GM19372 (cell line): ENCODE results near the gene DCPS.
A peak's percentile ranks its signal among the peaks of the same experiment; 100 is the strongest.
"Not testable (repeated sequence)": the region's sequence is repeated elsewhere in the genome, so short reads cannot be mapped to it uniquely, and the experiment has no call there.

Experiments
- ATAC-seq: cut with Tn5 transposase; IDR thresholded peaks from one replicate; pipeline ENCODE4 v1.9.1; 2021; ENCODE audit warnings: mild to moderate bottlenecking, low read depth, moderate library complexity; ENCODE audit not compliant: unreplicated experiment

Gene DCPS

DNA sequence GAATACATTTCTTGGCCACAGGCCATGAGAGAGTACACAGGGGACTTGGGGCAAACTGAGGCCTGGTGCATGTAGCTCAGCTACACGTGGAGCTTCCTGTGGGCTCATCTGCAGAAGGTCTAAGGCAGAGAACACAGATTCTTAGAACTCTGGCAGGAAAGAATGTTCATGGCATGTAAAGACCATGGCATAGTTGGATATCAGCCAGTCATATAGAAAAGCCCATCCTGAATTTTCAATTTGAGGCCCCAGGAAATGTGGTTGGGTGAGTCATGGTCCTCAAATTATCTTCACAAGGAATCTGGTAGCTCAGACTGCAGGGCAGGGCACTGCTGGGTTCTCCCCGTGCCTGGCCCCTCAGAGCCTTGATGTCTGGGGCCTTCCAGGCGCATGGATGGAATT, 37.9 kb downstream of the DCPS start:
- ATAC-seq: no peak

DNA sequence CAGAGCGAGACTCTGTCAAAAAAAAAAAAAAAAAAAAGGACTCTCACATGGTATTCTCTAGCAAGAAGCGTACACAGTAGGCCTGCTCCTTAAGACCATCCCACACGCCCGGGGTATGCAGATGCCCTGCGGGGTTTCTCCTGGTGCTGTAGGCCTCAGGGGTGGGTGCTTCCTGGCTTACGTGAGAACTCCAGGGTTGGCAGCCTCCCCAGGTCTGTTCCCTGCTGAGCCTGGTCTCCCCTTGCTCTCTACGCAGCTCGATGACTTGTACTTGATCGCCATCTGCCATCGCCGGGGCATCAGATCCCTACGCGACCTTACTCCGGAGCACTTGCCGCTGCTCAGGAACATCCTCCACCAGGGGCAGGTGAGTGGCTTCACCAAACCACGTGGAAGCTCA, 39.2 kb downstream of the DCPS start:
- ATAC-seq: no peak

DNA sequence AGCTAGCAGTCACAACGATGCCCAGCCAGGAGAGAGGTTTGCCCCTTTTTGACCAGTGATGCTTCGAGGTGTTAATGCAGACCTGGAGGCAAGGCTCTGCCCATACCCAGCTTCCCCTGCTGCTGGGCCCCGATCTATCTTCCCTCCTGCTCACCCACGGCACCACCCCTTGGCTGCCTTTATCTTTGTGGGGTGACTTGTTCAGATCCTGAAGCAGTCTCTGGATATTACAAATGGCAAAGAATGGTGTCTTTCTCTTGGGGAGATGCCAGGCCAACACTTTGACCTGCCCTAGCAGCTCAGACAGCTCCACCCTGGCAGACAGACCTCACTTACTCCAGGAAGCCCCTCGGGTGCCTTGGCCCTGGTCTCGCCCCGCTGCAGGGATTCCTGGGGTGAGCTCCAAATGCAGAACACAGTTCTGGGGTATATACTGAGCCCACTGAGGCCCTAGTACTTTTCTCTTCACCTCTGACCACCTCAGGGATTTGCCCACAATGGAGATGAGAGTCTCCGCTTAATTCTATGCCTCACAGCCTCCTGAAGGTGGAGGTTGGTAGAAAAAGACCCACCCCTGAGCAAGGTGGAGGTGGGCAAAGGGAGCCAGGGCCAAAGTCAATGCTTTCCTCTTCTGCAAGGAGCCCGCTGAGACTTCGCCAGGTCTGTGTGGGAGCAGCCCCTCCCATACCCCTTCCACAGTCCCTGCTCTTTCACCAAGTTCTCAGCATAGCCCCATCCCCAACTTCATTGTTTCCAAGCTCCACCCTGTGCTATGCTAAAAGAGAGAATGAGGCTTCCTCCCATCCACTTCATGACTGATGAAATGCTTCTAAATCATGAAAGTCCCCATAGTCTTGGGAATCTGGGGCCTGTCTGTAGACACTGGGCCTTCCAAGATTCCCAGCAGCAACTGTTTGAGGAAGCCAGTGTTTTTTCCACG, 40.6 kb downstream of the DCPS start:
- ATAC-seq: no peak

DNA sequence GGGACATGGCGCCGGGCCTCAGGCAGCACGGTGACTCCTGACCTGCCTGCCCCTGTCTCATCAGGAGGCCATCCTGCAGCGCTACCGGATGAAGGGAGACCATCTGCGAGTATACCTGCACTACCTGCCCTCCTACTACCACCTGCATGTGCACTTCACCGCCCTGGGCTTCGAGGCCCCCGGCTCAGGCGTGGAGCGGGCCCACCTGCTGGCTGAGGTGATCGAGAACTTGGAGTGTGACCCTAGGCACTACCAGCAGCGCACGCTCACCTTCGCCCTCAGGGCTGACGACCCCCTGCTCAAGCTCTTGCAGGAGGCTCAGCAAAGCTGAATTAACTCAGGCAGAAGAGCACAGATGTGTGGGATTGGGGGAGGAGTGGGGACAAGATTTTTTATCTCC, 41.4 kb downstream of the DCPS start:
- no peak for ATAC-seq

DNA sequence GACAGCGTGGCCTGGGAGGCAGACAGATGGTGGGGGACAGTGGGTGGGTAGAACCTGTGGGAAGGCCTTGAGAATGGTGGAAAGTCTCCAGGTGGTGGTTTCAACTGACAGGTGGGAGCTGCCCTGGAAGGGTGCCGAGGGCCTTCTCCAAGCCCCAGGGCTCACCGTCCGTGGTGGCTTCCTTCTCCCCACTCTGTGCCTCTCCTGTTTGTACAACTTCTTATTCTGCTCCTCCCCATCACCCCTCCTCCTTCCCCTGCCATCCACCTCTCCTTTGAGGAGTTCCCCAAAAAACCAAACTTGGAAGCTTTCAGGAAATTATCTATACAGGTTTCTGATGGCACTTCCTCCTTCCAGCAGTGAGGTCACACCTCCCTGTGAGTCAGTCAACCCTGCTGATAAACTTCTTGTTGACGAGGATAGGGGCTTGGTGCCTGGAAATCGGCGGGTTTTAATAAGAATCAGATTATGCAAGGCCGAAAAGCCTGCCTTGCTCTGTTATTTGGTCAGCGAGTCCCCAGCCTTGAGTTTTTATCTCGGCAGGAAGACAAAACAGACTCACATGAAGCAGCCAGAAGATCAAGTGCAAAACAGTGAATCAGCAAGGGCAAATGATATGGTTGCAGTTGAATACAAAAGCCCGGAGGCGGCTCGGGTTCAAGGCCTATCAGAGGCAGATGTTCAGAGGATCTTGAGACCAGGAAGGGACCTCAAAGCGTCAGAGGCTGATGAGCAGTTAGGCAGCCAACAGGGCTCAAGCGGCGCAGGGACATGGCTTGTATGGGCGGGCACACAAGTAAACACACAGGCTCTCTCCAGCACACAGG, 42.1 kb downstream of the DCPS start:
- no peak for ATAC-seq

DNA sequence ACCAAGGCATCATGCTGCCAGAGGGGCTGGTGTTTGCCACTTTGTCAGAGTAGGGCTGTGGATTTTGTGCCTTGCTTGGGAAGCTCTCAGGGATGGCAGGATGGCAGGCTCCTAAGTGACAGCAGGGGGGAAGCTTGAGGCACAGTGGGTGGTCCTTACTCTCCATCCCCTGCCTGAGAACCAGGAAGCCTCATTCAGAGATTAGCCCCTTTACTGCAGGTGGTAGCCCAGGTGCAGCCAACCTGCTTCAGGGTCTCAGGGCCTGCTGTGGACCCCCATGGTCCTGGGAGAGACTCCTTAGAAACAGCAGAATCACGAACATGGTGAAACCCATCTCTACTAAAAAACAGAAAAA, 42.7 kb downstream of the DCPS start:
- no peak for ATAC-seq

DNA sequence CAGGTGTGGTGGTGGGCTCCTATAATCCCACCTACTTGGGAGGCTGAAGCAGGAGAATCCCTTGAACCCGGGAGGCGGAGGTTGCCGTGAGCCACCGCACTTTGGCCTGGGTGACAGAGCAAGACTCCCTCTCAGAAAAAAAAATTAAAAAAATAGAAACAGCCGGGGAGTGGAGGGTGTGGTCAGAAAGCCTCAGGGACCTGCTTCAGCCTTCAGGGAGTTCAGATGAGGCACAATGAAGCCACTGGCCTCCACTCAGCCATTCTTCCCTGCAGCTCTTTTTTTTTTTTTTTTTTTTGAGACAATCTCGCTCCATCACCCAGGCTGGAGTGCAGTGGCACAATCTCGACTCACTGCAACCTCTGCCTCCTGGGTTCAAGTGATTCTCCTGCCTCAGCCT, 43.1 kb downstream of the DCPS start:
- ATAC-seq: not testable (repeated sequence)

DNA sequence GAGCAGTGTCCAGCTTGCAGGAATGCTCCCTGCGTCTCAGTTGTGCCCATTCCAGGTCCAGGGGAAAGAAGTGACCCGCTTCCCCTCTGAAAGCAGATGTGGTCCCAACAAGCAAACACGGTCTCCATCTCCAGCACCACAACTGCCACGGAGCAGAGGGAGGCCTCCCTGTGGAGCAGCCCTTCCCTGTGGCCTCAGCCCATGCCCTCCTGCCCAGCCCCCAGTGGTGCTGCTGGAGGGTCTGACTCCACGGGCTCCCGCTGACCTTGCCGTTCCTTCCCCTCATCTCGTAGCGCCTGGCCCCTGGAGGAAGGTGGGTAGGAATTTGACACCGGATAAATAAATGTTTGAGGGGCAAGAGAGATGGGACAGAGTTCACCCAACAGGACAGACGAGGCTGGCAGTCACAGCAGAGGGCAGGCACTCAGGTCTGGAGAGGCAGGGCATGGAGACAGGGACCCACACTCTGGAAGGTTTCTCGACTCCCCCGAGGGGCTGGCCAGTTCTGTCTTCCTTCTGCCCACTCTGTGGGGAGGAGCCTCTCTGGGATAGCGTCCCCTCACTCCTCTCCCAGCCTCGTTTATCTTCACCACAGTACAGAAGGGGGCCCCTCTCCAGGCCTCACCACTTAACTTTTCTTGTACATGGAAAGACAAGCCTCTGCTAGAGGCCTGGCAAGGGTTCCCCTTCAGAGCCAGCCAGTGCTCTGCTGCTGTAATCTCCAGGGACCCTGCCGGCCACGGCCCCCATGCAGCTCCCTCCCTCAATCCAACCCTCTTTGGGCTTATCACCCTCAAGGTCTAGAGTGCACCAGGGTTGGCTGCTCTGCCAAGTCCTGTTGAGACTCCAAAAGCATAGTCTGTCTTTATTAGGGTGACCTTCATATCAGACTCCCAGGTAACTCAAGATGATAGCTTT, 44.1 kb downstream of the DCPS start:
- no peak for ATAC-seq

DNA sequence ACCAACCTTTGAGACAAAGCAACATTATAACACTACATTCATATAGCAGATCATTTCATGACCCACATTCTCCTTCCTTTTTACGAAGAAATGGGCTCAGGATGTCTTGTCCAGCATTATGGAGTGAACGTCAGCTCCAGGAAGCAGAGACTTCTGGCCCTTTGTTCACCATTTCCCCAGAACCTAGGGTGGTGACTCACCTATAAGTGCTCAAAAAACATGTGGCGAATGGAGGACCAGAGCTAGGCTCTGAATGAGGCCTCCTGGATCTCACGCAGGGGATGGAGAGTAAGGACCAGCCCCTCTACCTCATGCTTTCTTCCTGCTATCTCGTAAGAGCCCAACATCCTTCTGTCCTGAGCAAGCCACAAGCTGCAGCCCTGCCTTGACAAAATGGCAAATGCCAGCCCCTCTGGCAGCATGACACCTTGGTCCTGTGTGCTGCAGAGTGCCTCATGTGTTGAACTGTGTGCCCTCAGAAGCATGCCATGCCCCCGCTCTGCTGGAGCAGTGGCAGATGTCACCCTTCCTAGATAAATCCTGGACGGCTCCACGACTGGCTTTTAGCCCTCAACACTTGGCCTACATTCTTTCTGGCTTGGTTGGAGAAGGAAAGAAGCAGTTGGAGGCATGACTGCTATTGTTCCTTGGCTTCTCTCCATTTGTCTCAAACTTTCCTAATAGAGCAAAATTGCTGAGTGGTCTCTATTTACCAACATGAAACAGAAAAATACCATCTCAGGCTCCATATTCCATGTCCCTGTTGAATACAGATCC, 45.1 kb downstream of the DCPS start:
- no peak for ATAC-seq

DNA sequence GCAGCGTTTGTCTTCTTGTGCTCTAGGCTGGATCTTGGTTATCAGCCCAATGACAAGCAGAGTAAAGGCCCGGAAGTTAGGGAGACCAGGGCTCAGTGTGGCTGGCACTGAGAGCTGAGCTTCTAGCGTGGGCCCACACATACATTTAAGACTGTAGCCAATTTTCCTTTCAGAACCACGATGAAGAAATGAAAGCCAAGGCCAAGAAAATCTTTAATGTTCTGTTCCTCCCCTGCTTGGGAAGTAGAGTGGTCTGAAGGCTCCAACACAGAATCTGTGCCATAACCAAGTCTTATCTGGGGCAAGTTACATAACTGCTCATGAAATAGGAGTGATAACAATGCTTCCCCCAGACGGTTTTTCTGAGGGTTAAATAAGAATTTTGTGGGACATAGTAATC, 47.0 kb downstream of the DCPS start:
- no peak for ATAC-seq

DNA sequence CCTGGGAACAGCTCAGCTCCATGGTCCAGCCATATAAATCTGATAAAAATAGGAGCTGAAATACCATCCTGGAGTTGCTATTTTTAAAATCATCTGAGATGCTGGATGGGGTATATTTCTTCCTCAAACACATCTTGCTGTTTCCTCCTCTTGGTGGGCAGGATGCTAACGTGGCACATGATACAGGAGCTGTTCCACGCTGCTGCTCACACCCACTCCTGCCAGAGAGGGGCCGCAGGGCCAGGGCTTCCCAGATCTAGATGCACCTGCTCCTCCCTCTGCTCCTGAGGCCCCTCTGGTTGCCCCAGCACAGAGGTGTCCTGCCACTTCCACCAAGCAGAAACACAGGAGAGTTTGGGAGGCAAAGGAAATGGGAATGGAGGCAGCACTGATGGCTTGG, 48.3 kb downstream of the DCPS start:
- no peak for ATAC-seq

DNA sequence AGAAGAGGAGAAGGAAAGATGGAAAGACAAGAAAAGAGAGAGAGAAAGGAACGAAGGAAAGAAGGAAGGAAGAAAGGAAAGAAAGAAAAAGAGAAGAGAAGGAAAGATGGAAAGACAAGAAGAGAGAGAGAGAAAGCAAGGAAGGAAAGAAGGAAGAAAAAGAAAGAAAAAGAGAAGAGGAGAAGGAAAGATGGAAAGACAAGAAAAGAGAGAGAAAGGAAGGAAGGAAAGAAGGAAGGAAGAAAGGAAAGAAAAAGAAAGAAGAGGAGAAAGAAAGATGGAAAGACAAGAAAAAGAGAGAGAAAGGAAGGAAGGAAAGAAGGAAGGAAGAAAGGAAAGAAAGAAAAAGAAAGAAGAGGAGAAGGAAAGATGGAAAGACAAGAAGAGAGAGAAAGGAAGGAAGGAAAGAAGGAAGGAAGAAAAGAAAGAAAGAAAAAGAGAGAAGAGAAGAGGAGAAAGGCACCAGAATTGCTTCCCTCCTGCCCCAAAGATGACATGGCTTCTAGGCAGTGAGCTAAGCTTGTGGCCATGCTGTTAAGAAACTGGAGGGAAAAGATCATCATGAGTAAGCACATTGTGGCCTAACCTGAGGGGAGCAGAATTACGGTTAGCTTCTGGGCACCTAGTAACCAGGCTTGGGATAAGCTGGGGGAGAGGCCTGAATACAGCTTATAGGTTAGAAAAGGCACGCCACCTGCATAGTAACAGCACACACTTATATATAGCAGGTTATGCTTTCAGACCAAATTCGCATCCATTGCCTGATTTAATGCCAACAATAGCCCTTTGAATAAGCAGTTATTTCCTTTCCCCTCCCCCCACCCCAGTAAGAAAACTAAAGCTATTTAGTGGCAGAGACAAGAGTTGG, 49.3 kb downstream of the DCPS start:
- no peak for ATAC-seq

DNA sequence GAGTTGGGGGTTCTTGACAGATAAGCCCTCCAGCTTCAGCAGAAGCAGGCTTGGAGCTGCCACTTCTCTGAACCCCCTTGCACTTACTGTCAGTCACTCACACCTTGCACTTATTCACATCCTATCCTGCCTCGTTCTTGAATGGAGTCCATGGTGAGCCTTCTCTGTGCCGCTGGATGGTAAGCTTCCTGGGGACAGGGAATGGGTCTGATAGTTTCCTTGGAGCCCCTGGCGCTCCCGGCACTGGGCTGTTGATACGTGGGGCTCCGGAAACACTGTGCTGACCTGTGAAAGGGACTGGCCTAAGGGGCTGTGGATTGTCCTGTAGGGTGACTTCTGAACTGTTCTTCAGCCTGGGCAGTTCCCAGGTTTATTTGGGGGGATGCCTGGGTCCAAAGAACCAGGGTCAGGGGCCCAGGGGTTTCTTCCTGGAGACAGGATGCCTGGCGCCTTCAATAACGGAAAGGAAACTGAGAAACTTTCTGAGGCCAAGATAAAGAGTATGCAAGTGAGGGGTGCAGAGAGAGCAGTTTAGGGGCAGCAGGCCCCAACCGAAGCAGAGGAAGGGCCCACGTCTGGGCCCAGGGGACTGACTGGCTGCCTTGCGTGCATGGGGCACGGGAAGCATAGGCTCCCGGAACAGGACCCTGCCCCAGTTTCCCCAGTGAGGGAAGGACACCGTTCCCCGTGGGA, 50.9 kb downstream of the DCPS start:
- peak; percentile 33 for ATAC-seq

DNA sequence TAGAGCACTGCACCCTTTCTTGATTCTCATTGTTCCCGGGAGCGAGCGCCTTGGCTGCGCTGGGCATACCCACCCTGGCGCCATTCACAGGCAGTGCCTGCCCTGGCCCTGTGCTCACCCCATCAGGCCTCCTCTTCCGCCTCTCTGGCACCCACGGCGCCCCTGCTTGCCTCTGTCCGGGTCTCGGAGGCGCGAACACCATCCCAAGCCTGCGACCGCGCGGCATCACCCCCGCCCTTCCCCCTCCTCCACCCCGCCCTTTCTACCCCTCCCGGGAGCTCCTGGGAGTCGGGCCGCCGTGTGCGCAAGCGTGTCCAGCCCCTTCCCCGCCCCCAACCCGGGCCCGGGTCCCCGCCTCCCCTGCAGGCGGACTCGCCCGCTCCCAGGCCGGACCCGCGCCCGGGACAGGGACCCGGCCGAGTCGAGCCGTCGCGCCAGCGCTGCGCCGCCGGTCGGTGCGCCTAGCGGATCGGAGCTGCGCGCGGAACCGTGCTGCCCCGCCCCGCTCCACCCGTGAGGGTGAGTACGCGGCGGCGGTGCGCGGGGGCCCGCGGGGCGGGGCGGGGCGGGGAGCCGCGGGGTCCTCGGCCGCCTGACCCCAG, 51.6 kb downstream of the DCPS start, which contains the start of gene ST3GAL4:
Gene ST3GAL4, plus strand, starts transcription at position 363 of the 602 bp plus-strand sequence. CDS start 50,470 bp downstream, outside the sequence.
- peak; percentile 61 for ATAC-seq

DNA sequence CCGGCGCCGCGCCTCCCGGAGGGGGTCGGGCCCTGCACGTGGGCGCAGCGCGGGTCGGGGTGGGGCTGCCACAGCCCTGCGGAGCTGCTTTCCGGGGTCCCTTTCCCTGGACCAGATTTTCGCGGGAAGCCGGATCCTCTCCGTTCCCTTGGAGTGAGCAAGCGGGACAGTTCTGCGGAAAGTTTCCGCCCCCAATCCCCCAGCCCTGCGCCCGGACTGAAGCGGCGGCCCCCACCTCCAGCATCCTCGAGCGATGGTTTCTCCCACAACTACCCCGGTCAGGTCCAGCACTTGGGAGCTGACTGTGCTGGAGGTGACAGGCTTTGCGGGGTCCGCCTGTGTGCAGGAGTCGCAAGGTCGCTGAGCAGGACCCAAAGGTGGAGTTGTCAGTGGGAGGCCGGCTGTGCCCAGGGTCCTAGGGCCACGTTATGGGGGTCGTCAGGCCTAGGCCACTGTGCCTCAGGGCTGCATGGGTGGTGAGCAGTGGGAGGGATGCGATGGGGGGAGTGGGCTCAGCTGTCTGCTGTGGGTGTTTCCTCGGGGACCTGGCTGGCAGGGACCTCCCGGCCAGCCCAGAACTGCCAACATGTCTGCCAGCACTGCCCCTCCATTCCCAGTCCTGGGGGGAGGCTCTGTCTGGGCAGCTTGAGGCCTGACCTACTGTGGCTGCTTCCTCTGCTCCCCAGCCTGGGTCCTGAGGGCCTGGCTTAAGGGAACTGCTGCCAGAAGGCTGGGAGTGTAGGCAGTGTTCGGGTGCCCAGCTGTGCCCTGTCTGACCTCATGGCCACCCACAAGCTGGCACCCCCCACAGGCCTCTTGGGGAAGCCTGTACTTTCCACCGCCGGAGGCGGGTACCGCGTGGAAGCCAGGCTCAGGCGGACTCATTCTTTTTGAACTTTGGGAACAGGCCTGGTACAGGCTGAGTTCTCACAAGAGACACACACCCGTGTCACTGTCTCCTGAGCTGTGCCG, 52.4 kb downstream of the DCPS start:
- ATAC-seq: peak; percentile 12

DNA sequence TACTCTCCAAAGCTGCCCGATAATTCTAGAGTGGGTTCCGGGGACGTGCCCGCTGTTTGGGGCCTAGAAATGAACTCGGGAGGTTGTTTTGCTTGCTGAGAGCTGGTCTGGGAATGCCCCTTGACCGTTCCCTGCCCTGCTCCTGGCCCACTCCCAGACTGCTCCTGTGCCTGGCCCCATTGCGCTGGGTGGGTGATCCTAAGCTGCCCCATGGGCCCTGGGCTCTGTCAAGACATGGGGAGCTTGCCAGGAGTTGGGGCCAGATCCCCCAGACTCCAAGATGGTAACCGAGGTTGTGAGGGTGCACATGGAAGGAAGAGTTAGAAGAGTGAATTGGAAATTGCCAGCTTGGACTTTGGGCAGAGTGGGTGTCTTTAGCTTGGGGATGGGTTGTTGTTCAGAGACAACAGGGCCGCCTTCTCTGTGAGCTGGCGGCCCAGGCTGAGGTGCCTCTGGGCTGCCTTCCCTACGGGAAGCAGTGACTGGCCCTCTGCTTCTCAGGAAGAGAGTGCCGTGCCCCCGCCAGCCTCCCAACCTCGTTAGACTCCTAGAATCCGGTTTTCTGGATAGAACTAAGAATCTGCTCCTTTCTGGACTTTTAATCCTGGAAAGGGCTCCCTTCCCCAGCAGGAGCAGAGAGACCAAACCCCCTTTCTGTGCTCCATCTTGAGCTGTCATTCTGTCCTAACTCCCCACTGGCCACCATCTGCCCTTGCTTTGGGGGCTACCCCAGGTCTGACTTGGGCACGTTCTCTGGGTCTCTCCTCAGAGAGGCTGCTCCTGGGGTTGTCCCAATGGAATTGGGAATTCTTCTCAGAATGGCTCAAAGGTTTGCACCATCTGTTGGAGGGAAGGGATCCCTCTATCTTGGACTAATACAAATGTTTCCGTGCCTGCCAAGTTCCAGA, 53.4 kb downstream of the DCPS start:
- no peak for ATAC-seq
